ENCODE measurements around the gene SLC16A3.
"Not testable (repeated sequence)": the region's sequence is repeated elsewhere in the genome, so short reads cannot be mapped to it uniquely, and the experiment has no call there.

The SLC16A3 gene

DNA sequence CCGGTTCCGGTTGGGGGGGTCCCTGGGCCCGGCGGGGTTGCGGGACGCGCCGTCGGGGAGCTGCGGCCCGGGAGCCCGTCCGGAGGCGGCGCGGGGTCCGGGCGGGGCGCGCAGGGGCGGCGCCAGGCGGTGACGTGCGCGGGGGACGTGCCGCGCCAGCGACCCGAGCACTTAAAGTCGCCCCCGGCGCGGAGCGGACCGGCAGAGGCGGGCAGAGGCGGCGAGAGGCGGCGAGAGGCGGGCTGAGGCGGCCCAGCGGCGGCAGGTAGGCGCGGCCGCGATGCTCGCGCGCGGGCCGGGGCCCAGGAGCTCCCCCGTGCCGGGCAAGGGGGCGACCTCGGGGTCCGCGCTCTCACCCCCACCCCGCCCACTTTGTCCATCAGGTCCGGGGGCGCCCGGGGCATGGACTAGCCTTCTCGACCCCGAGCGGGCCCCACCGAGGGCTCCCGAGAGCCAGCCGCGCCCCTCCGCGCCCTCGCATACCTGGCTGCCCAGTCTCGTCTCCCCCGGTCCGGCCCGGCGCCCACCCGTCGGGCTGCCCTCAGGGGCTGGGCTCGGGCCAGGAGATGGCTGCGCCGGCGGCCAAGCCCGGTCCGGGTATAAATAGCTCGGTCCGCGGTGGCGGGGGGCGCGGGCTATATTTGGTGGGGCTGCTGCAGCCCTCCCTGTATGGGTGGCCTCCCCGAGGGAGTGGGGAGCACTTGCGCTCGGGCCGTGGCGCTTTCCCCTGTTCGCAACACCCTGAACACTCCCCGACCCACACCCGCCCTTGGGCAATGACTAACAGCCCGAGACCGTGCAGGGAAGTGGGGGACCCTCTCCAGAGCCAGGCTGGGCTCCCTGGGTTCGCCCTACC is at the start of gene SLC16A3:
TSS of gene SLC16A3 (plus strand) at position 201 of the 856 bp plus-strand sequence. CDS start 6,967 bp downstream, outside the sequence.
- FAIRE-seq = no peak

DNA sequence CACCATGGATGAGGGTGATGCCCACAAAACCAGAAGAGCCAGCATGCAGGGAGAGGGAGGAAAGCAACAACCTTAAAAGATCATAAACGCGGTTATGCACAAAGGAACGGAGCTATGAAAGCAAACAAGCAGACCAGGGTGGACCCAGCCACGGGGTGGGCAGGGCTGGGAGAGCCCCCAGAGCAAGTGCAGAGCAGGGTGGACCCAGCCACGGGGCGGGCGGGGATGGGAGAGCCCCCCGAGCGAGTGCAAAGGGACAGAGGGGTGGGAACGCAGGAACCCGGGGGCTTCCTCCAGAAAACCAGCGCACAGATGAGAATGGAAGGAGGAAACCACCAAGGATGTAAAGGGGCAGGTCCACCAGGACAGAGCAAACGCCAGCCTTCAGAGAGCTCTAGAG is 49.4 kb upstream of the SLC16A3 start:
- FAIRE-seq = no peak

DNA sequence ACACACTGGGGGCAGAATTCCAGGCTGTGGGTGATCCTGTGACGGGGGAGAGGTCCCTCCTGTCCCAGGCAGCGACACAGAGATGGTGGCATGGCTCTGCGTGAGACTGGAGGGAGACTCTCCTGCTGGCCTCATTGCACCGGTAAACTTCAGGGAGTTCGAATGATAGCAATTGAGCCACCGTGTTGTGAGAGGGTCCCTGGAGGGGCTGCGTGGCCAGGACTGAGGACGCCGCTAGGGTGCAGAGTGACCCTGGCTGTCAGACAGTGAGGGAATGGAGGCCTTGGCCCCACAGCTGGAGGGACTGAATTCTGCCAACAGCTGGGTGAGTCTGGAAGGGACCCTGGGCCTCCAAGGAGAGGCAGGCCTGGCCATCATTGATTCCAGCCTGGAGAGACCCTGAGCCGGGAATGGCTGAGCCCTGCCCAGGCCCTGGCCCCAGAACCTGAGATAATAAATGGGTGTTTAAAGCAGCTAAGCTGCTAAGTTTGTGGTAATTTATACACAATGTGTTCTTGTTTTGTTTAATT is 48.8 kb upstream of the SLC16A3 start:
- no peak for FAIRE-seq

DNA sequence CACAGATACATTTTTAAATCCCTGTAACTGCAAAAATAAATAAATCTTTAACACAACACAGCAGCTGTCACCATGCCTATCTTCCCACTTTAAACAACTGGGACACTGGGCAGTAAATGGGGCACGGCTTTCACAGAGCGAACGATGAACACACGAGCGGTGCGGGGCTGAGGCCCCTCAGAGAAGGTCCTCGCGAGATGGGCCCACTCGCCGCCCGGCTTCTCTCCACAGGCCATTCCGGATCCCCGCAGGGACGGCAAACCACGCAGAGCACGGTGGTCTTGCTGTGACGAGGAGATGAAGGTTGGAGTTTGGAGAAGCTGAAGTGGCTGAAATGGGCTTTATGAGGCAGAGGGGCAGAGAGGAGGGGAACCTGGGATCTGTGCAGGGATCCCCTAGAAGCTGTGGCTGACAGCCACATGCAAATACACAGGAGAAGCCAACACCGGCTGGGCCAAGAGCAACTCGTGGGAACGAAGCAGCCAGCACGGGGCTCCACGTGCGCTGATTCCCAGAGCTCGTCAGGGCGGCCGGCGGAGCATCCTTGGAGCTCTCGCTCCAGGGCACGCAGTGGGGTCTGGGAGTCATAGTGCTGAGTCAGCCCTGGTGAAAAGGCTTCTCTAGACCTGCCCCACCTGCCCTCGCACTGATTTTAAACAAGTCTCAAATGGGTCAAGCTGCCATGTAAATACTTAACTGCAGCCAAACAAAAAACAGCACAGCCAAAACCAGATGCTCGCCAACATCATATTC is 47.9 kb upstream of the SLC16A3 start:
- FAIRE-seq = no peak

DNA sequence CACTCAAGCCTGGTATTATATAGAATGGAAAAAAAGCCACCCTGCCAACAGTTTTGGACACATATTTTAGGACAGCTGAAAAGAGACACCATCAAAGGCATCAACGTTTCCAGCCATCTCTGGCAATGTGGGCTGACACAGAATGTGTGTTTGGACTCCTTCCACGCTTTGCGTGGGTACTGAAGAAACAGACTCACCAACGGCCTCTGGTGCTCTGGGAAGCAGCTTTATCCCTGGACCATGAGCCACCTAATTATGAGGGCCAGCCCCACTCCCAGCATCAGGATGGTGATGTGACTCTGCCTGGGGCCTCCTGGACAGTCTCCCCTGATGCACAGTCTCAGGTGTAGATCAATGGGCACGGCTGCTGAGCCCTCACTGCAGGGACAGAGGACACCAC is 44.1 kb upstream of the SLC16A3 start:
- FAIRE-seq = no peak

DNA sequence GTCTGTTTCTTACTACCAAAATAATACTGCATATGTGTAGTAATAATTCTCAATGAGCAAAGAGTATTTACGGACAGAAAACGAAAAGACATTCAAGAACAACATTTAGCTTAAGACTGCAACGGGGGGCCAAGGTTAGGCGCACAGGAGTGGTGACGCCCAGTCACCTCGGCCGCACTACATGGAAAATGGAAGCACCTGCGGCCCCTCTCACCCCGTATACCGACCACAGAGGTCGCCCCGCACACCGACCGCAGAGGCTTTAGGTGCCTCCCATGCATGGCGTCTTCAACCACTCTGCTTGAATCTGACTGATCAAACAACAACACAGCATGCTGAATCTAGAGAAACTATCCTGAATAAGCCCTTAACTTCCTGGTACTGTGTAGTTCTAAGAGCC is 42.6 kb upstream of the SLC16A3 start:
- no peak for FAIRE-seq

DNA sequence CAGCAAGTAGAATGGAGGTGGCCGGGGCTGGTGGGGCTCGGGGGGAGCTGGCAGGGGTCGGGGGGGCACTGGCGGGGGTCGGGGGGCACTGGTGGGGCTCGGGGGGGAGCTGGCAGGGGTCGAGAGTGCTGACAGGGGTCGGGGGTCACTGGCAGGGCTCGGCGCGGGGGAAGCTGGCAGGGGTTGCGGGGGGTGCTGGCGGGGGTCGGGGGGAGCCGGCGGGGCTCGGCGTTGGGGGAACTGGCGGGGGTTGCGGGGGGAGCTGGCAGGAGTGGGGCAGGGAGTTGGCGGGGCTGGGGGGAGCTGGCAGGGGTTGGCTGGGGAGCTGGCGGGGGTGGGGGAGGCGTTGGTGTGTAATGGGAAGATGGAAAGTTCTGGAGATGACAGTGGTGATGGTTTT is 41.3 kb upstream of the SLC16A3 start:
- FAIRE-seq = no peak

DNA sequence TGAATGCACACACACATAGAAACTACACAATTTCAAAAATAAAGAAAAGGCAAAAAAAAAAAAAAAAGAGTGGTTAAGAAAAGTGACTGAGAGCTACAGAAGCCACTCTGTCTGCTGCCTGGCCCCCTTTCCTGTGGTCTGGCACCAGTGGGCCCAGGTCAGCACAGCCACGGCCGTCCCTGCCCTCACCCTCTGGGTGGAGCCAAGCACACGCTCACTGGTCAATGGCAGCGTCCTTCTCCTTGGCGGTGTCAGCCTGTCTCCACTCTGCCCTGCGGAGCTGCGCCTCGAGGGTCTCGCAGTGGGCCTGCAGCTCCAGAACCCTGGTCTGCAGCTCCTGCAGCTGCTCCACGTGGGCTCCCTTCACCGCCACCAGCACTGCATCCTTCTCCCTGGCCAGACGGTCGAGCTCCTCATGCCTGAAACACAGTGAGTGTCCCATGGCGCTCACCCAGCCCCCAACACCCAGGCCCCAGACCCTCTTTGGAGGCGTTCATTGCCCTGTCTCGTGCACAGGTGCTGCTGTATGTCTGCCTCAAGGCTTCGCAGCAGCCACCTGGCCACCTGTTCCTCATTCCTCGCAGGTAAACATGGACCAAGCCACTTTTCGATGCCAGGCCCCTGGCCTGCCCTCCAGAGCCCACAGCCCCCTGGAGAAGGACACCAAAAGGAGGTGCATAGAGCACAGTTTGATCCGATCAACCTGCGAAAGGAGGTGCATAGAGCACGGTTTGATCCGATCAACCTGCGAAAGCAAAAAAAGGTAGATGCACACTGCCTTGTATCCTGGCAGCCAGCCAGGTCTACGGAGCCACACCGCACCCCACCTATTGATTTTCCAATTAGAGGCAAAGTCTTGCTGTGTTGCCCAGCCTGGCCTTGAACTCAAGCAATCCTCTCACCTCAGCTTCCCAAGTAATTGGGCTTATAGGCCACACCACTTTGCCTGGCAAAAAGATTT is 40.6 kb upstream of the SLC16A3 start:
- FAIRE-seq = no peak

DNA sequence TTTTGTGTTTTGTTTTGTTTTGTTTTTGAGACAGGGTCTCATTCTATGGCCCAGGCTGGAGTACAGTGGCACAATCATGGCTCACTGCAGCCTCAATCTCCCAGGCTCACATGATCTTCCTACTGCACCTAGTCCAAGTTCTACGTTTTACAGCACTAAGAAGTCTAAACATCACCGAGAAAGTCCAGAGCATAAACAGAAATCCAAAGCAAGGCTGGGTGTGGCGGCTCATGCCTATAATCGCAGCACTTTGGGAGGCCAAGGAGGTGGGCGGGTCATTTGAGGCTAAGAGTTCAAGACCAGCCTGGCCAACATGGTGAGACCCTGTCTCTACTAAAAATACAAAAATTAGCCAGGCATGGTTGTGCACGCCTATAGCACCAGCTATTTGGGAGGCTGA is 35.8 kb upstream of the SLC16A3 start:
- FAIRE-seq = not testable (repeated sequence)

DNA sequence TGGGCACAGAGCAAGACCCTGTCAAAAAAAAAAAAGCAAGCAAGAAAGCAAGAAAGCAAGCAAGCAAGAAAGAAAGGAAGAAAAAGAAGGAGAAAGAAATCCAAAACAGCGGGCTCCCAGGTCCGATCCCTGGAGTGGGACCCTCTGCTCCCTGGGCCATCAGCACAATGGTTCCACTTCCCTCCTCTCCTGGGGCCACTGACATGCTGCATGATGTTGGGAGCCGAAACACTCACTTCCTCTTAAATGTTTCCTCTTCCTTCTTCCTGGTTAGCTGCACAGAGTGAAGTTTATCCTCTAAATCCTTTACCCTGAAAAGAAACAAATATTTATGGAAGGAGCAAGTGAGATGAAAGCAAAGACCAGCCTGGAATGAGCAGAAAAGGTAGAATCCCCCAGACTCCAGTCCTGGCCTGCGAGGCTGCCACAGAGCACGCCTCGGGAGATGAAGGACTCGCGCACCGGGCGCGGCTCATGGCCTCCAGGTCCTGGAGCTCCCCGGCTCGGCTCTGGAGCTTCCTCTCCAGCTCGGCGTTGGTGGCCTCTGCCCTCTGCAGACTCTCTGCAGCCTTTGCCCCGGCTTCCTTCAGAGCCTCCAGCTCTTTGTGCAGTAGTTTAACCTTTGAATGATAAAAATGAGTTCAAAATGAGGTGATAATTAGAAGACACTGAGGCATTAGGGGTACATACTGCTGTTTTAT is 35.2 kb upstream of the SLC16A3 start:
- FAIRE-seq = no peak

DNA sequence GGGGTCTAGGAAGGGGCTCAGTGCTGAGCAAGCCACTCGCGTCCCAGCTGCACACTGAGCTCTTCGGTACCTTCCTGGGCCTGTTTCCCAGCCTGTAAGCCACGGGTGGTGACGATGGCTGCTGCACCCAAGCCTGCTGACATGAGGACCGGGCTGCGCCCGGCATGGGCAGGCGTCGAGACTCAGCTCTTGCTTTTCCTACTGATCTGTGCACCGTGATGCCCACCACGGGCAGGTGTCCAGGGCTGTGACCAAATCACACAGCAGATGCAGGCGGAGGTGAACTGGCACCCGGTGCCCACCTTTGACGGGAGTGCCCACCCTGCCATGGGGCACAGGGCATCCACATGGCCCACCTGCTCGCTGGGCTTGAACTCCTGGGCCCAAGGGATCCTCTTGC is 34.1 kb upstream of the SLC16A3 start:
- no peak for FAIRE-seq

DNA sequence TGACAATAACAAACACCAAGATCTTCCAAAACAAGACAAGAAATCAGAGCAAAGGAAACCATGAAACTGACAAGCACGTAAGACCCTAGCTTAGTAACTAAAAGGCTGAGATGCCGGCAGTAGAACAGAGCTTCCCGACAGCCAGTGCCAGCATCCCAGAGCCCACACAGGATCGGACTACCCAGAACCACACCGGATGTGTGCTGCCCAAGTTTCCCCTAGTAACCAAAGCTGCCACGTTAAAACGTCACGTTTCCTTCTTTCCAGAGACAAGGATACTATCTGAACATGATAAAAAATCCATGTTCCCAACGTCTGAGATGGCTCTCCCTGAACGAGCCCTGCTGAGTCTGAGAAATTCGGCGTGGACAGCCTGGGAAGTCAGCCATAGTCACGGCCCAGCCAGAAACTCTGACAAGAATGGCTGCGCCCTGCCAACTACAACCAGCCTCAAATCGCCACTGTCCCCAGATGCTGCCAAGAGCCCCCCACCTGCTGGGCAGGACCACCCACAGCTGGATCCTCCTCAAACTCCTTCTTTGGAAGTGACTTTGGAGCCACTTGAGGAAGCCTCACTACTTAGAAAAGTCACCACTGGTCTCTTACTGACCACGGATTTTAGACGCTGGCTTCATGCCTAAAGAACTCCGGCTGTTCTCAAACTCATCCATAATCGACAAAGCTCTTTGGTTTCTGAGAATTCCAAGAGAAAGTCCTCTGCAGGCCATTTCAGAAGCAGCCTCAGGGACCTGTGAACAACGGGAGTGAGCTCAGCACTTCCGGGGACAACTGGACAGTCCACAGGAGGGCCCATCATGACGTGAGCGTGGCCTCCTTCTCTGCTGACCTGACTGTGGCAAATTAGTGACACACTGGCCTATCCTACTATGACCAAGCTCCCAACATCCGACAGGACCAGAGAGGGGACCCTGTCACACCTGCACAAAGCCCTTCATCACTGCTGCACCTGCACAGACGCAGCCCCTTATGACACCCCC is 32.9 kb upstream of the SLC16A3 start:
- no peak for FAIRE-seq

DNA sequence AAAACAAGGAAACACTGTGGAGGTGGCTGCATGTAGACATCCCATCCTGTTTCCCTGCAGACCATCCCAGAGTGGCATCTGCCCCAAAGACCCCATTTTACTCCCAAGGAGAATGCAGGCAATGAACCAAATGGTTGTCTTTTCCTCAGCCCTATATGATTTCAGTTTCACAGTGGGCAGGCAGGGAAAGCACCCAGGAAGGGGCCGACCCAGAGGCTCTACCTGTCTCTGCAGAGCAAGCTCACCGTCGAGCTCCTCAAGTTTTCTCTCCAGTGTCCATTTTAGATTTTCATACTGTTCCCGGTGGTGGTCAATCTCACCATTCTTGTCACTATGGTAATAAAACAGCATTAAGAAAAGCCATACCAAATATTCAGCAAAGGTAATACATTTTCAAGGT is 30.8 kb upstream of the SLC16A3 start:
- FAIRE-seq = no peak

DNA sequence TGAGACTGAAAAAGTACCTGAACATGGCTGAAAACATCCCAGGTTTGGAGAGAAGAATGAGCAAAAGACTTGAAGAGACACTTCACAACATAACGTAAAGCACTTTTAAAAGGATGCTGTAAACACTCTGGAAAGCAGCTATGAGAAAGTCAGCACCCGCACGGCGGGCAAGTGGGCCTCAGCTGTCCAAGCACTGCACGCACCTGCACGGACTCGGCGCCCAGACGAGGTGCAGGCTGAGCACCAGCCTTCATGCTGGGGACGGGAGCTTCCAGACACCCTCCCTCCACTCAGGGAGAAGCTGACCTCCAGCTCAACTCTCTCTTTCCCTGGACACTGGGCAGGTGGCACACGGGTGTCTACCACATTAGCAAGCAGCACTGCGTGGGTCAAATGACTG is 29.3 kb upstream of the SLC16A3 start:
- FAIRE-seq = no peak

DNA sequence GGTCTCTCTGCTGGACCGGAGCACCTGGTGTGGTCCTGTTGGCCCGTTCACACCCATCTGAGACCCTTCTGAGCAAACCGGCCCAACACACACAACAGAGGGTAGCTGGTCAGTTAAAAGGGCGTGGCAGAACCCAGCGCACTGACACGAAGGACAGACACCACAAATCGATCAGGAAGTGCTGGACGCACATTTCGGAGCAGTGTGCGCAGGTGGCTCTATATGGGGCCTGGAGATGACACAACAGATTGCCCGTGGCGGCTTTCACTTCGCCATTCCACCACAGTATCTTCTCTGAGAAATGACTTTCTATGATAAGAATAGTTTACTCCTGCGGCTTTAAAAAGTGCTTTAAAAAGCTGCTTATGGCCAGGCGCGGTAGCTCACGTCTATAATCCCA is 28.7 kb upstream of the SLC16A3 start:
- no peak for FAIRE-seq

DNA sequence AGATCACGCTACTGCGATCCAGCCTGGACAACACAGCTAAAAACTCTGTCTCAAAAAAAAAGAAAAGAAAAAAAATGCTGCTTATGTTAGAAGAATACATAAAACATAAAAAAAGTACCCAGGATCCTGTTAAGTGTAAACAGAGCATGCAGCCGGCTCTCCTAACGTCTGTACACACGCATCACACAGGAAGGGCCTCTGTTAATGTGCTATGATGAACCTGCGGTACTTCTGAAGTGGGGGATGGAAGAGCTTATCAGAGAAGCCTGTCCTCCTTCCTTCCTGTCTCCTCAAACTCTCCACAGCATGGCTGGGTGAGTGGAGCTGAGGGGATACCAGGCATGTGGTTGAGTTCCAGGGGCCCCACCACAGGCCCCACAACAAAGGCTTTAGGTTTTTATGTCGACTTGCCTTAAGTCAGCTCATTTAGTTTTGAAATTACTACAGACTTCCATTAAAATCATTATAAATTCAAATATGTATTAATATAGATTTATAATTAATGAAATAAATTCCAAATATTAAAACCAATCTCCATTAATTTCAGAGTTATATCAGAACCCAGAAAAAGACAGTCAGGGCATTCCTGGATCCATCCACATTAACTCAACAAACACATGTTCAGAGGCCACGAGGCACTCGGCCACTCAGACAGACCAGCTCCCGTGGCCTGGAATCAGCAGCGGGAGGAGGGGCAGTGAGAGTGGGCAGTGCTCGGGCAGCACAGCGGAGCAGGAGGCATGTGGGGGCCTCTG is 27.9 kb upstream of the SLC16A3 start:
- FAIRE-seq = no peak

DNA sequence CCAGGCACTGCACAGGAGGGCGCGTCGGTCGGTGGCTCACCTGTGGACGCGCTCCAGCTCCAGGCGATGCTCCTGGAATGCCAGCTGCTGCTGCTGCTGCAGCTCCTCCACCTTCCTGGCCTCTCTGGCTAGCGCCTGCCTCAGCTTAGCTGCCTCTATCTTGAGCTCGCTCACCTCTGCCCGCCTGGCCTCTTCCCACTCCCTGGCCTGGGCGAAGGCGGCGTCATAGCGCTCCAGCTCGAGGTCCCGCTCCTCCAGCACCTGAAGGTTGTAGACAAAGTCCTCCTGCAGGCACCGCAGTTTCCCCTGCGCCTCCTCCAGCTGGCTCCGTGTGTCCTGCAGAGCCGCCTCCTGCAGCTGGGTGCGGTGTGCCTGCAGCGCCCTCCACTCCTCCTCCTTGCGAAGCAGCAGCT is 27.3 kb upstream of the SLC16A3 start:
- FAIRE-seq = no peak

DNA sequence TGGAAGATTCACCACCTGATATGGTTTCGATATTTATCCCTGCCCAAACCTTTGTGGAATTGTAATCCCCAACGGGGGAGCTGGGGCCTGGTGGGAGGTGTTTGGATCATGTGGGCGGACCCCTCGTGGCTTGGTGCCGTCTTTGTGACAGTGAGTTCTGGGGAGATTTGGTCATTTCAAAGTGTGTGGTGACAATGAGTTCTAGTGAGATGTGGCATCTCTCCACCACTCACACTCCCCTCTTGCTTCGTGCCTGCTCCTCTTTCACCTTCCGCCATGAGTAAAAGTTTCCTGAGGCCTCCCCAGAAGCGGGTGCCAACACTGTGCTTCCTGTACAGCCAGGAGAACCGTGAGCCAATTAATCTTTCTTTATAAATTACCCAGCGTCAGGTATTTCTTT is 25.9 kb upstream of the SLC16A3 start:
- no peak for FAIRE-seq

DNA sequence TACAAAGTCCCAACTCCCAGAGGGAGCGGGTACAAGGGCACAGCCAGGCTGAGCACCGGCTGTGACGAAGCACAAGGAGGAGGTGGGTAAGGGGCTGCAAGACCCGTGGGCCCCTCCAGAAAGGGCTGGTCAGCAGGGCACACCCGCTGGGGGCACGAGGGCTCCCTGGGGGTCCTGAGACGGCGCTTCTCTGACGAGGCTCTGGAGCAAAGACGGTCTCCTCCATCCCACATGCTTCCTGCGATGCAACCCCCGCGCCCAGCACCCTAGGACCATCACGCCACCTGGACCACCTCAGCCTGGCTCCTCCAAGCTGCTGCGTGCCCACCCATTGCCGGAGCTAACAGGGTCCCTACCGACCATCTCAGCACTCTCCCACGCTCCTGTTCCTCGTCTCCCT is 24.9 kb upstream of the SLC16A3 start:
- FAIRE-seq = no peak

Measured in G401.6 (cell line).